ENCODE measurements around the gene MCTS1. TPM values are rescaled to one million over a fixed set of nuclear protein-coding genes. Genes with fewer than 3 reads are reported as not detected.

MCTS1 gene
- total RNA-seq, 4 donors from 2014 or later = 21.4 to 48.7 (median 36.6) TPM

DNA sequence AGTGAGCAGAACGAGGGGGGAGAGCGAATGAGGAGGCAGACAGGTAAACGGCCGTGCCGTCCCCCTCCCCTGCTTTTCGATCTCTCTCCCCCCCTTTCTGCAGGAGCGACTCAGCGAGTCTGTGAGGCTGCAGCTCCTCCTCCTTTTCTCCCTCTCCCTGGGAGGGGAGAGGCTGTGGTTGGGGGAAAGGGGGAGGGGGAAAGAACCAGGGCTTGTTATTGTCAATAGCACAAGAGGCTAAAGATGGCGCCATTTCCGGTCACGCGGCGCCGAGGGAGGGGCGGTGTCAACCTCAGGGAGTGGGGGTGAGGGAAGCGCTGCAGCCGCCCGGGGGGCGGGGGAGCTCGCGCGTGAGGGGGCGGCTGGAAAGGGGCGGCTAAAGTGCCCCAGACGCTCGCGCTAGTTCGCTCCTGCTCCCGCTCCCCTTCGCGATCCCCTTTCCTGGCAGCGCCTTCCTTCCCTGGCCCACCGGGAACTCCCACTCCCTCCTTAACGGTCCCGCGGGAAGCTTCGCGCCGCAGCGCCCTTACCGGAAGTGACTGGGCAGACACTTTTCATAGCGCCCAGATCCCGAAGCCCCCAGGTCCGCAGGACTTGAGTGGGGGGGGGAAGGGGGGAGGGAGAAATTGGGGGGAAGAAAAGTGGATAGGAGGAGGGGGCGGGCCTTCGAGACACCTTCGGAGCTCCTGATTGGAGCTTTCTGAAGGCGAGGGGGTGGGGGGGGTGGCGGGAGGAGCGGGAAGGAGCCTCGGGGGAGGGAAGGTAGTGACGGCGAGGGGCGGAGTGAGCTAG lies 42.9 kb upstream of the MCTS1 start, which contains the start of gene CUL4B:
TSS of gene CUL4B (minus strand) at position 121 of the 792 bp plus-strand sequence. CDS start 324 bp downstream, outside the sequence.
- peak; percentile 79 for DNase-seq
- intact Hi-C loops (cut with DNase I) = no loop called here
- WGBS, 2 donors = 0 to 31% methylated on average over 9 to 15 of the region's 54 CpGs
- peaks cover 0 to 15% (median 0%) of the 10 kb centered on the region in 3 donors for H3K36me3 ChIP-seq
- peak in 3 of 4 donors; percentile 47 to 71 (median 59) for TF ChIP-seq POLR2A (IDR thresholded peaks at IDR 0.05)
- TF ChIP-seq, protein P1, sequence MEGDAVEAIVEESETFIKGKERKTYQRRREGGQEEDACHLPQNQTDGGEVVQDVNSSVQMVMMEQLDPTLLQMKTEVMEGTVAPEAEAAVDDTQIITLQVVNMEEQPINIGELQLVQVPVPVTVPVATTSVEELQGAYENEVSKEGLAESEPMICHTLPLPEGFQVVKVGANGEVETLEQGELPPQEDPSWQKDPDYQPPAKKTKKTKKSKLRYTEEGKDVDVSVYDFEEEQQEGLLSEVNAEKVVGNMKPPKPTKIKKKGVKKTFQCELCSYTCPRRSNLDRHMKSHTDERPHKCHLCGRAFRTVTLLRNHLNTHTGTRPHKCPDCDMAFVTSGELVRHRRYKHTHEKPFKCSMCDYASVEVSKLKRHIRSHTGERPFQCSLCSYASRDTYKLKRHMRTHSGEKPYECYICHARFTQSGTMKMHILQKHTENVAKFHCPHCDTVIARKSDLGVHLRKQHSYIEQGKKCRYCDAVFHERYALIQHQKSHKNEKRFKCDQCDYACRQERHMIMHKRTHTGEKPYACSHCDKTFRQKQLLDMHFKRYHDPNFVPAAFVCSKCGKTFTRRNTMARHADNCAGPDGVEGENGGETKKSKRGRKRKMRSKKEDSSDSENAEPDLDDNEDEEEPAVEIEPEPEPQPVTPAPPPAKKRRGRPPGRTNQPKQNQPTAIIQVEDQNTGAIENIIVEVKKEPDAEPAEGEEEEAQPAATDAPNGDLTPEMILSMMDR (IDR thresholded peaks at IDR 0.05) = no peak
- peak within 1 kb of the TSS; percentile 55 to 79 (median 69) for H3K4me3 ChIP-seq
- no peaks in the 10 kb centered on the region for H3K27me3 ChIP-seq
- H3K9me3 ChIP-seq = no peaks in the 10 kb centered on the region
- peak within 1 kb of the TSS; percentile 96 to 99 (median 98) for H3K27ac ChIP-seq
- H3K4me1 ChIP-seq = peaks cover 0 to 33% (median 0%) of the 10 kb centered on the region in 3 donors

GRCh38 chrX:120561634-120562568 lies 42.0 kb upstream of the MCTS1 start:
- 5 to 36% methylated on average over 12 of the region's 12 CpGs for WGBS, 2 donors
- Histone ChIP-seq H3K27ac (peak overlapping the region; percentile 96 to 99 (median 98)), H3K9me3 (no peaks in the 10 kb centered on the region), H3K4me3 (peak overlapping the region; percentile 55 to 79 (median 69)), H3K36me3 (peaks cover 0 to 7% (median 0%) of the 10 kb centered on the region in 3 donors), H3K27me3 (no peaks in the 10 kb centered on the region), H3K4me1 (peaks cover 0 to 33% (median 0%) of the 10 kb centered on the region in 3 donors)
- DNase-seq = no peak
- TF ChIP-seq, protein P1 (IDR thresholded peaks at IDR 0.05) = no peak
- TF ChIP-seq POLR2A (IDR thresholded peaks at IDR 0.05) = peak in 1 of 4 donors; percentile 23
- intact Hi-C loops (cut with DNase I) = no loop called here

DNA sequence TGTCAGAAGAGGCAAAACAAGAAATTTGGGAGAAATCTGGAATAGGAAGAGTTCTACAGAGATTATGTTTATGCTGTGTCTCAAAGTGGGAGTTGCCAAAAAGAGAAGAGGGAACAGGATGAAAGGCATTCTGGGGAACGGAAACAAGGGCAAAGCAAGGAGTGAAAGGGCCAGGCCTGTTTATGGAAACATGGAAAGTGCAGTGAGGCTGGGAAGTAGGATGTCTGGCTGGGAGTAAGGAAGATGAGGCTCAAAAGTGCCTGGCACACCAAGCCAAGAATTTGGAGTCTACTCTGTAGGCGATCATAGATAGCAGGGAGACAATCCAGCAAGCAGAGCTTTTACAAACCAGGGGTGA lies 41.4 kb upstream of the MCTS1 start:
- H3K4me1 ChIP-seq = peaks cover 0 to 29% (median 0%) of the 10 kb centered on the region in 3 donors
- H3K27me3 ChIP-seq = no peaks in the 10 kb centered on the region
- no peak for DNase-seq
- intact Hi-C loops (cut with DNase I) = no loop called here
- peaks cover 0 to under 1% (median 0%) of the 10 kb centered on the region in 3 donors for H3K36me3 ChIP-seq
- peak overlapping the region; percentile 35 to 99 (median 97) for H3K27ac ChIP-seq
- TF ChIP-seq POLR2A (IDR thresholded peaks at IDR 0.05) = no peak
- TF ChIP-seq, protein P1 (IDR thresholded peaks at IDR 0.05) = no peak
- no peak overlapping the region for H3K4me3 ChIP-seq
- H3K9me3 ChIP-seq = no peaks in the 10 kb centered on the region
- WGBS, 2 donors = 40 to 64% methylated on average over 2 of the region's 2 CpGs

- 90% methylated on average over 1 of the region's 1 CpG; no CpG with 5 or more reads in 1 of the 2 donors for WGBS, 2 donors
Measured at GRCh38 chrX:120564925-120565324, 39.0 kb upstream of the MCTS1 start.

More at GRCh38 chrX:120564925-120565324, 39.0 kb upstream of the MCTS1 start:
- no peaks in the 10 kb centered on the region for H3K27me3 ChIP-seq
- H3K36me3 ChIP-seq = no peaks in the 10 kb centered on the region
- no peaks in the 10 kb centered on the region for H3K9me3 ChIP-seq
- no peak for DNase-seq
- H3K27ac ChIP-seq = no peak overlapping the region
- intact Hi-C loops (cut with DNase I) = no loop called here
- no peak overlapping the region for H3K4me3 ChIP-seq
- H3K4me1 ChIP-seq = peaks cover 0 to 15% (median 0%) of the 10 kb centered on the region in 3 donors
- TF ChIP-seq, protein P1 (IDR thresholded peaks at IDR 0.05) = no peak
- TF ChIP-seq POLR2A (IDR thresholded peaks at IDR 0.05) = no peak
